Measurements from ENCODE around the gene WNK2. TPM values are rescaled to one million over a fixed set of nuclear protein-coding genes. Genes with fewer than 3 reads are reported as not detected.

WNK2 gene
- polyA plus RNA-seq, 3 donors, result 0.40 TPM; not detected in 2

DNA sequence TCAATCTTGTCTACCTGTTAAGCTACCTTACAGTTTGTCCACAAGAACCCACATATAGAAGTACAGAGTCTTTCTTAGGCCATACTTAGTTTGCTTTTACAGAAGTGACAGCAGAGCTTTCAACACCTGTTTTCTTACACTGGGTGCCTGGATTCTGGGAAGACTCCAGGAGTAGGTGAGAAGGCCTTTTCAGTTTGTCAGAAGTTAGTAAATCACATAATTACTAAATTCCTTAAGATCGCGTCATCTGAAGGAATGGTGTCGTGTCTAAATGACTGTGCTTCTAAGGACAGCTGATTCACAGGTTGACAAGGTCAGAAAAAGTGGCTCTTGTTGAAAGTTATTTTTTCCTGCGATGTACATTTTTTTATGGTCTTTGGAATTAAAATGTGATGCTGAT, 170.5 kb downstream of the WNK2 start:
- 100% methylated on average over 2 of the region's 4 CpGs for WGBS (ENCODE audit: insufficient coverage)
- no peak overlapping the region for H3K4me3 Mint-ChIP-seq
- Histone ChIP-seq H4K20me1 (ENCODE audit: insufficient read depth, low read length) (no peaks in the 10 kb centered on the region), H3K27ac (ENCODE audit: low read depth in 1 of 2, low read length in 2 of 2) (no peak overlapping the region), H3K9me3 (replicated peaks in 1 of 2; ENCODE audit: control insufficient read depth in 1 of 2, insufficient read depth in 1 of 2, low read length in 2 of 2) (peaks cover 0 to 4% of the 10 kb centered on the region in 2 donors), H3K36me3 (replicated peaks in 1 of 2; ENCODE audit: control insufficient read depth in 1 of 2, insufficient read depth in 2 of 2, low read length in 2 of 2) (no peaks in the 10 kb centered on the region), H3K4me3 (replicated peaks in 1 of 3; ENCODE audit: low read depth in 2 of 3, low read length in 3 of 3) (no peak overlapping the region), H3K4me2 (replicated peaks; ENCODE audit: extremely low read depth, low read length, poor library complexity, severe bottlenecking) (no peak overlapping the region), H3K9ac (ENCODE audit: insufficient read depth, low read length, poor library complexity, severe bottlenecking) (no peak overlapping the region), H3K4me1 (ENCODE audit: control insufficient read depth in 1 of 2, insufficient read depth in 2 of 2, low read length in 2 of 2) (no peaks in the 10 kb centered on the region), H3K79me2 (ENCODE audit: insufficient read depth, low read length) (no peaks in the 10 kb centered on the region), H3K27me3 (ENCODE audit: control insufficient read depth in 2 of 2, insufficient read depth in 2 of 2, low read length in 2 of 2) (no peaks in the 10 kb centered on the region), H2AFZ (ENCODE audit: insufficient read depth, low read depth, low read length, poor library complexity, severe bottlenecking) (no peak overlapping the region)
- DNase-seq, result no peak
- no peak for TF ChIP-seq CTCF (IDR thresholded peaks at IDR 0.05)
- no peak overlapping the region for H3K27ac Mint-ChIP-seq
- no peaks in the 10 kb centered on the region for H3K36me3 Mint-ChIP-seq
- peaks cover 0 to 10% (median 5%) of the 10 kb centered on the region in 7 donors for H3K9me3 Mint-ChIP-seq
- intact Hi-C loops (cut with micrococcal nuclease), result no loop called here
- H3K4me1 Mint-ChIP-seq, result peaks cover 6% of the 10 kb centered on the region
- peaks cover 0 to 4% (median 3%) of the 10 kb centered on the region in 3 donors for H3K27me3 Mint-ChIP-seq (ENCODE audit: low read depth in 3 of 3)

GRCh38 chr9:93355827-93356226, 171.9 kb downstream of the WNK2 start:
- intact Hi-C loops (cut with micrococcal nuclease), result no loop called here
- H4K20me1 ChIP-seq (ENCODE audit: insufficient read depth, low read length), result no peaks in the 10 kb centered on the region
- no peak for DNase-seq
- H3K36me3 Mint-ChIP-seq, result no peaks in the 10 kb centered on the region
- H3K4me1 ChIP-seq (ENCODE audit: control insufficient read depth in 1 of 2, insufficient read depth in 2 of 2, low read length in 2 of 2), result no peaks in the 10 kb centered on the region
- no peak overlapping the region for H3K9ac ChIP-seq (ENCODE audit: insufficient read depth, low read length, poor library complexity, severe bottlenecking)
- no peak overlapping the region for H2AFZ ChIP-seq (ENCODE audit: insufficient read depth, low read depth, low read length, poor library complexity, severe bottlenecking)
- no peaks in the 10 kb centered on the region for H3K36me3 ChIP-seq (replicated peaks in 1 of 2; ENCODE audit: control insufficient read depth in 1 of 2, insufficient read depth in 2 of 2, low read length in 2 of 2)
- no peak overlapping the region for H3K4me2 ChIP-seq (replicated peaks; ENCODE audit: extremely low read depth, low read length, poor library complexity, severe bottlenecking)
- H3K27me3 ChIP-seq (ENCODE audit: control insufficient read depth in 2 of 2, insufficient read depth in 2 of 2, low read length in 2 of 2), result no peaks in the 10 kb centered on the region
- H3K9me3 Mint-ChIP-seq, result peaks cover 0 to 22% (median 16%) of the 10 kb centered on the region in 7 donors
- H3K4me3 Mint-ChIP-seq, result no peak overlapping the region
- no peaks in the 10 kb centered on the region for H3K79me2 ChIP-seq (ENCODE audit: insufficient read depth, low read length)
- 100% methylated on average over 1 of the region's 2 CpGs for WGBS (ENCODE audit: insufficient coverage)
- peaks cover 8 to 12% of the 10 kb centered on the region in 2 donors for H3K9me3 ChIP-seq (replicated peaks in 1 of 2; ENCODE audit: control insufficient read depth in 1 of 2, insufficient read depth in 1 of 2, low read length in 2 of 2)
- H3K27me3 Mint-ChIP-seq (ENCODE audit: low read depth in 3 of 3), result peaks cover 0 to 4% (median 3%) of the 10 kb centered on the region in 3 donors
- peaks cover 4% of the 10 kb centered on the region for H3K4me1 Mint-ChIP-seq
- no peak overlapping the region for H3K27ac ChIP-seq (ENCODE audit: low read depth in 1 of 2, low read length in 2 of 2)
- peak overlapping the region in 1 of 7 donors; percentile 59 for H3K27ac Mint-ChIP-seq
- TF ChIP-seq CTCF (IDR thresholded peaks at IDR 0.05), result no peak
- no peak overlapping the region for H3K4me3 ChIP-seq (replicated peaks in 1 of 3; ENCODE audit: low read depth in 2 of 3, low read length in 3 of 3)

All from CD14-positive monocyte (primary cell).